ENCODE data around the gene RHOA.
A peak's percentile ranks its signal among the peaks of the same experiment; 100 is the strongest.

DNA sequence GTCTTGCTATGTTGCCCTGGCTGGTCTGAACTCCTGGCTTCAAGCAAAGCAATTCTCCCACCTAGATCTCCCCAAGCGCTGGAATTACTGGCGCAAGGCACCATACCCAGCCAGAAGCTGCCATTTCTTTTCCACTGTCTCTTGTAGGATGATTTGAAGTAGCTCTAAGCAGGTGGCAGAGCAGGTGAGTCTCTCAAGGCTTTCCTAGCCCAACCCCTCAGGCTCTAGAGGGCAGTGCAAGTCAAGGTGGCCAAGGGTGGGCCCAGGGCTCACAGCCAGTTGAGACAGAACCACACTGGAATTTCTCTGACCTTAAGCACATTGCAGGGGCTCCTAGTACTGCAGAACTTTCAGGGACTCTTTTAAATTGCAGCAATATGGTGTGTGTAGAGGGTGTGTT, 42.7 kb upstream of the RHOA start:
- TF ChIP-seq, protein P1, sequence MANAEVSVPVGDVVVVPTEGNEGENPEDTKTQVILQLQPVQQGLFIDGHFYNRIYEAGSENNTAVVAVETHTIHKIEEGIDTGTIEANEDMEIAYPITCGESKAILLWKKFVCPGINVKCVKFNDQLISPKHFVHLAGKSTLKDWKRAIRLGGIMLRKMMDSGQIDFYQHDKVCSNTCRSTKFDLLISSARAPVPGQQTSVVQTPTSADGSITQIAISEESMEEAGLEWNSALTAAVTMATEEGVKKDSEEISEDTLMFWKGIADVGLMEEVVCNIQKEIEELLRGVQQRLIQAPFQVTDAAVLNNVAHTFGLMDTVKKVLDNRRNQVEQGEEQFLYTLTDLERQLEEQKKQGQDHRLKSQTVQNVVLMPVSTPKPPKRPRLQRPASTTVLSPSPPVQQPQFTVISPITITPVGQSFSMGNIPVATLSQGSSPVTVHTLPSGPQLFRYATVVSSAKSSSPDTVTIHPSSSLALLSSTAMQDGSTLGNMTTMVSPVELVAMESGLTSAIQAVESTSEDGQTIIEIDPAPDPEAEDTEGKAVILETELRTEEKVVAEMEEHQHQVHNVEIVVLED (CRISPR knock-in tag; IDR thresholded peaks at IDR 0.05; ENCODE audit: borderline replicate concordance), result no peak
- TF ChIP-seq ATRX (CRISPR knock-in tag; IDR thresholded peaks at IDR 0.05; ENCODE audit: borderline replicate concordance), result no peak
- TF ChIP-seq SOX6 (IDR thresholded peaks at IDR 0.05), result no peak
- peak; percentile 49; the same call in 1 of the 2 replicates for TF ChIP-seq SOX6 (CRISPR knock-in tag; IDR thresholded peaks at IDR 0.05)
- no peak for TF ChIP-seq EP300 (IDR thresholded peaks at IDR 0.05; ENCODE audit: low read depth in 2 of 2, low read length in 2 of 2)
- TF ChIP-seq EP300 (CRISPR knock-in tag; IDR thresholded peaks at IDR 0.05; ENCODE audit: borderline replicate concordance), result no peak
- TF ChIP-seq ZNF850 (CRISPR knock-in tag; conservative IDR thresholded peaks at IDR 0.05), result no peak
- TF ChIP-seq SIX4 (CRISPR knock-in tag; IDR thresholded peaks at IDR 0.05), result no peak
- no peak for TF ChIP-seq SRY (CRISPR knock-in tag; IDR thresholded peaks at IDR 0.05)
- no peak for TF ChIP-seq JUN (CRISPR knock-in tag; IDR thresholded peaks at IDR 0.05)
- no peak for TF ChIP-seq TGIF2 (CRISPR knock-in tag; IDR thresholded peaks at IDR 0.05)
- no peak for TF ChIP-seq ZNF781 (CRISPR knock-in tag; IDR thresholded peaks at IDR 0.05; ENCODE audit: borderline replicate concordance, not compliant biosample characterization)
- TF ChIP-seq, protein P2, sequence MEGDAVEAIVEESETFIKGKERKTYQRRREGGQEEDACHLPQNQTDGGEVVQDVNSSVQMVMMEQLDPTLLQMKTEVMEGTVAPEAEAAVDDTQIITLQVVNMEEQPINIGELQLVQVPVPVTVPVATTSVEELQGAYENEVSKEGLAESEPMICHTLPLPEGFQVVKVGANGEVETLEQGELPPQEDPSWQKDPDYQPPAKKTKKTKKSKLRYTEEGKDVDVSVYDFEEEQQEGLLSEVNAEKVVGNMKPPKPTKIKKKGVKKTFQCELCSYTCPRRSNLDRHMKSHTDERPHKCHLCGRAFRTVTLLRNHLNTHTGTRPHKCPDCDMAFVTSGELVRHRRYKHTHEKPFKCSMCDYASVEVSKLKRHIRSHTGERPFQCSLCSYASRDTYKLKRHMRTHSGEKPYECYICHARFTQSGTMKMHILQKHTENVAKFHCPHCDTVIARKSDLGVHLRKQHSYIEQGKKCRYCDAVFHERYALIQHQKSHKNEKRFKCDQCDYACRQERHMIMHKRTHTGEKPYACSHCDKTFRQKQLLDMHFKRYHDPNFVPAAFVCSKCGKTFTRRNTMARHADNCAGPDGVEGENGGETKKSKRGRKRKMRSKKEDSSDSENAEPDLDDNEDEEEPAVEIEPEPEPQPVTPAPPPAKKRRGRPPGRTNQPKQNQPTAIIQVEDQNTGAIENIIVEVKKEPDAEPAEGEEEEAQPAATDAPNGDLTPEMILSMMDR (CRISPR knock-in tag; IDR thresholded peaks at IDR 0.05), result peak; percentile 90
- TF ChIP-seq ERF (CRISPR knock-in tag; IDR thresholded peaks at IDR 0.05), result peak; percentile 78
- no peak for TF ChIP-seq SP1 (IDR thresholded peaks at IDR 0.05)
- no peak for TF ChIP-seq SP1 (CRISPR knock-in tag; IDR thresholded peaks at IDR 0.05)
